Thymus (tissue), 11 donors: ENCODE measurements around the gene DYNC2H1. TPM values are rescaled to one million over a fixed set of nuclear protein-coding genes. Genes with fewer than 3 reads are reported as not detected.

Experiments
- DNase-seq, 9 donors: peaks; one replicate each; pipeline ENCODE4 v3.0.0-alpha.2; 2013; ENCODE audit warnings: low spot score in 9 of 9, low read depth in 6 of 9, missing footprints in 1 of 9
- H3K27ac ChIP-seq, 2 donors: one replicate each; pipeline ENCODE4 v1.5.1; 2013; ENCODE audit warnings: control low read depth in 1 of 2, low read depth in 1 of 2, low read length in 1 of 2, mild to moderate bottlenecking in 1 of 2, moderate library complexity in 1 of 2
- H3K27me3 ChIP-seq, 2 donors: one replicate each; pipeline ENCODE4 v1.5.1; 2013; ENCODE audit warnings: low read length in 1 of 2; ENCODE audit not compliant: control insufficient read depth in 2 of 2, insufficient read depth in 1 of 2
- H3K36me3 ChIP-seq, 2 donors: one replicate each; pipeline ENCODE4 v1.5.1; 2013; ENCODE audit warnings: low read length in 1 of 2, mild to moderate bottlenecking in 1 of 2, moderate library complexity in 1 of 2; ENCODE audit not compliant: control insufficient read depth in 2 of 2, insufficient read depth in 2 of 2
- H3K4me1 ChIP-seq, 2 donors: one replicate each; pipeline ENCODE4 v1.5.1; 2013; ENCODE audit warnings: low read length in 2 of 2; ENCODE audit not compliant: control insufficient read depth in 2 of 2, insufficient read depth in 2 of 2
- H3K4me3 ChIP-seq, 2 donors: one replicate each; pipeline ENCODE4 v1.5.1; 2013; ENCODE audit warnings: low read length in 2 of 2, control low read depth in 1 of 2, mild to moderate bottlenecking in 1 of 2
- H3K9me3 ChIP-seq, 2 donors: one replicate each; pipeline ENCODE4 v1.5.1; 2013; ENCODE audit warnings: low read length in 1 of 2, mild to moderate bottlenecking in 1 of 2; ENCODE audit not compliant: control insufficient read depth in 2 of 2, insufficient read depth in 1 of 2
- WGBS: extraction: QIAGEN DNeasy Blood & Tissue Kit; methylation state at CpG from one replicate; pipeline ENCODE4 v1.1.7; 2013; 5-methylcytosine and 5-hydroxymethylcytosine counted together
- polyA plus RNA-seq: library from polyadenylated mRNA; stranded (reverse); fragments of 200-250 nt; gene quantifications from one replicate; pipeline ENCODE4 v1.2.3, GENCODE V29; 2013
- total RNA-seq: library from RNA; stranded (reverse); fragments of 120-200 nt; gene quantifications from one replicate; pipeline ENCODE4 v1.2.4, GENCODE V29; 2013
- donor health status: healthy.

The DYNC2H1 gene
- total and polyA plus RNA-seq, 2 donors, result 5.5 to 13.6 TPM

DNA sequence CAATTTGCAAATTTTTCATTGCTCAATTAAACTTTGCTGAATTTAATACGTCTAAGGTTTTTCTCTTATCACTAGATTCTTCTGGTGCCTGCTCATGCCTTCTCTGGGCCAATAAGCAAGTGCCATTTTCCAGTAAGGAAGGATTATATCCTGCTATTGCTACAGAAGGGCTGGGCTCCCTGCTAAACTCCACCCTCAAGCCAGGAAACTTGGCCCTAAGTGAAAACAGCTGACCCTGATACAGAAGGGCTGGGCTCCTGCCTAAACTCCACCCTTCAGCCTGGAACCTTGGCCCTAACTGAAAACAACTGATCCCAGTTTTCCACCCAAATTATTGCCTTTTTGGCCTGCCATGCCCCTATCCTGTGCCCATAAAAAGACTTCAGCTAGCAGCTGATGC, 385.3 kb downstream of the DYNC2H1 start:
- Histone ChIP-seq H3K4me1 (no peaks in the 10 kb centered on the region), H3K4me3 (no peak overlapping the region), H3K27me3 (no peaks in the 10 kb centered on the region), H3K27ac (no peak overlapping the region), H3K9me3 (peaks cover 0 to 13% of the 10 kb centered on the region in 2 donors), H3K36me3 (no peaks in the 10 kb centered on the region)
- DNase-seq, result no peak
- WGBS, result 91% methylated on average over 1 of the region's 1 CpG

DNA sequence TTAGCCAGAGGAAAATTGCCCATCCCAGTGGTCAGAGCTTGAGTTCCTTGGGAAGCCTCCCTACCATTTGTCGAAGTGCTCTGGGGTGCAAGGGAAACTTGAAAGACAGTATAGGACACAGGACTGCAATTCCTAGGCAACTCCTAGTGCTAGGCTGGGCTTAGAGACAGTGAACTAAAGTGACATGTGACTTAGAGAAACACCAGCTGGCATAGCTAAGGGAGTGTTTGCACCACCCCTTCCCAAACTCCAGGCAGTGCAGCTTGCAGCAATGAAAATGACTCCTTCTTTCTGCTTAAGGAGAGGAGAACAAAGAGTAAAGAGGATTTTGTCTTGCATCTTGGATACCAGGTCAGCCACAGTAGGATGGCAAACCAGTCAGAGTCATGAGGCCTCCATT, 388.0 kb downstream of the DYNC2H1 start:
- Histone ChIP-seq H3K36me3 (no peaks in the 10 kb centered on the region), H3K27me3 (no peaks in the 10 kb centered on the region), H3K9me3 (peaks cover 0 to 6% of the 10 kb centered on the region in 2 donors), H3K27ac (no peak overlapping the region), H3K4me1 (no peaks in the 10 kb centered on the region), H3K4me3 (no peak overlapping the region)
- no peak for DNase-seq
- WGBS, result 91% methylated on average over 1 of the region's 1 CpG

DNA sequence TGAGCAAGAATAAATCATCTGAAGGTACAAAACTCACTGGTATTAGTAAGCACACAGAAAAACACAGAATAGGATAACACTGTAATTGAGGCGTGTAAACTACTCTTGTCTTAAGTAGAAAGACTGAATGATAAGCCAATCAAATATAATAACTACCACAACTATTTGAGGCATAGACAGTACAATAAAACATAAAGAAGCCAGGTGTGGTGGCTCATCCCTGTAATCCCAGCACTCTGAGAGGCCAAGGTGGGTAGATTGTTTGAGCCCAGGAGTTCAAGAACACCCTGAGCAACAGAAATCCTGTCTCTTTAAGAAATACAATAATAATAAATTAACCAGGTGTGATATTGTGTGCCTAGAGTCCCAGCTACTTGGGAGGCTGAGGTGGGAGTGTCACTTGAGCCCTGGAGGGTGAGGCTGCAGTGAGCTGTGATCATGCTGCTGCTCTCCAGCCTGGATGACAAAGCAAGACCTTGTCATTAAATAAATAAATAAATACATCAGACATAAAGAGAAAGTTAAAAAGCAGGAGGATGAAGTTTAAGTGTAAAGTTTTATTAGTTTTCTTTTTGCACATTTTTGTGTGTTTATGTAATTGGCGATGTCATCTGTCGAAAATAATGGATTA, 390.6 kb downstream of the DYNC2H1 start:
- H3K9me3 ChIP-seq, result peaks cover 0 to 3% of the 10 kb centered on the region in 2 donors
- no peaks in the 10 kb centered on the region for H3K36me3 ChIP-seq
- H3K4me3 ChIP-seq, result no peak overlapping the region
- H3K27me3 ChIP-seq, result no peaks in the 10 kb centered on the region
- 63% methylated on average over 3 of the region's 3 CpGs for WGBS
- no peak for DNase-seq
- no peak overlapping the region for H3K27ac ChIP-seq
- H3K4me1 ChIP-seq, result no peaks in the 10 kb centered on the region

DNA sequence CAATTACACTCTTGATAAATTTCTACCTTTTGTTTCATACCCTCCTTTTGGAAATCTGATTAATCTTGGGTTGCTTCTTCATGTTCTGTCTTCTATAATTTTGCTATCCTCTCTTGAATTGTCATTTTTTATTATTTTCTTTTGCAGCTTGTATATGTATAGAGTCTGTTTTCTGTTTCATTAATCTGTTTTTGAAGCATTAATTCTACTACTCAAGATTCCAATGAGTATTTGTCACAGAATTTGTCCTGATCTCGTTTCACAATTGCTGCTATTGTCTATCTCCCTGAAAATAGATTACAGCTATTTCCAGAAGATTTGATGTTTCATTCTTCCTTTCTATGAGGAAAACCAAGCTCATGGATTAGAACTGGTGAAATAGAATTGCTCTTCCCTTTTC, 406.1 kb downstream of the DYNC2H1 start:
- DNase-seq, result no peak
- Histone ChIP-seq H3K4me3 (no peak overlapping the region), H3K4me1 (no peaks in the 10 kb centered on the region), H3K27me3 (no peaks in the 10 kb centered on the region), H3K36me3 (no peaks in the 10 kb centered on the region), H3K27ac (no peak overlapping the region), H3K9me3 (no peaks in the 10 kb centered on the region)
- WGBS, result 79% methylated on average over 1 of the region's 1 CpG

GRCh38 chr11:103520792-103521191, 411.6 kb downstream of the DYNC2H1 start:
- 91% methylated on average over 3 of the region's 3 CpGs for WGBS
- Histone ChIP-seq H3K4me1 (no peaks in the 10 kb centered on the region), H3K27ac (no peak overlapping the region), H3K27me3 (no peaks in the 10 kb centered on the region), H3K36me3 (no peaks in the 10 kb centered on the region), H3K4me3 (no peak overlapping the region), H3K9me3 (no peaks in the 10 kb centered on the region)
- DNase-seq, result no peak

DNA sequence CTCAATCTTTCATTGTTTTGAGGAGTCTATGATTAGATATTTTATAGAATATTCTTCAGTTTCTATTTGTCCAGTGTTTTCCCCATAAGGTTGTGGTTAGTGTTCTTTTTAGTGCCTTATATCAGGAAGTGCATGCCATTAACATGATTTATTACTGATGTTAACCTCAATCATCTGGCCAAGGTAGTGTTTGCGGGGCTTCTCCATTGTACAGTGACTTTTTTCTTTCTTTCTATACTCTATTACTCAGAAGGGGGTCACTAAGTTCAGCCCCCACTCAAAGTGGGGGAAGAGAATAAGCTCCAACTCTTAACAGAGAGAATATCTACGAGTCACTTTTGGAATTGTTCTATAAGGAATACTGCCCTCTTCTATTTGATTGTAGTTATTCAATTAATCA, 415.8 kb downstream of the DYNC2H1 start:
- WGBS, result 33% methylated on average over 2 of the region's 2 CpGs
- Histone ChIP-seq H3K27ac (no peak overlapping the region), H3K4me3 (no peak overlapping the region), H3K4me1 (no peaks in the 10 kb centered on the region), H3K9me3 (no peaks in the 10 kb centered on the region), H3K27me3 (no peaks in the 10 kb centered on the region), H3K36me3 (no peaks in the 10 kb centered on the region)
- DNase-seq, result no peak

GRCh38 chr11:103528046-103528445, 418.8 kb downstream of the DYNC2H1 start:
- DNase-seq, result no peak
- 57% methylated on average over 3 of the region's 3 CpGs for WGBS

DNA sequence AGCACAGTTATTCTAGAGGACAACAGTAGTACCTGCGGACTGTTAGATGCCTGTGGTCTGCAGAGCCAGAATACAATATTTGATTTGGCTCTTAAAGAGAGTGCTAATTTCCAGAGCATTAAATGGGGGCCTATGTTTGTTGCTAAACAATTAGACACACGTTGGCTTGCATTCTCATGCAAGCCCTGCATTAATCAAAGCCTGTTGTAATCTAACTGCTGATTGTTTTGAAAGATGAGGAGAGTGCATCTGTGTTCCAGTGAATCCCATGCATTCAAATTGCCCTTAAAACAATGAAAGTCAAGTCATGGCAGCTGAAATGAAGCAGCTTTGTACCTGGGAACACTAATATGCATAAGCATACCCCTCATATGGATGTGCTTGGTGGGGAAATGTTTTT, 419.4 kb downstream of the DYNC2H1 start:
- 83% methylated on average over 2 of the region's 2 CpGs for WGBS
- Histone ChIP-seq H3K4me3 (no peak overlapping the region), H3K4me1 (no peaks in the 10 kb centered on the region), H3K27ac (no peak overlapping the region), H3K36me3 (no peaks in the 10 kb centered on the region), H3K27me3 (no peaks in the 10 kb centered on the region), H3K9me3 (no peaks in the 10 kb centered on the region)
- DNase-seq, result no peak

More at GRCh38 chr11:103528046-103528445, 418.8 kb downstream of the DYNC2H1 start:
- H3K9me3 ChIP-seq, result no peaks in the 10 kb centered on the region
- no peak overlapping the region for H3K27ac ChIP-seq
- H3K36me3 ChIP-seq, result no peaks in the 10 kb centered on the region
- H3K4me1 ChIP-seq, result no peaks in the 10 kb centered on the region
- H3K4me3 ChIP-seq, result no peak overlapping the region
- no peaks in the 10 kb centered on the region for H3K27me3 ChIP-seq

DNA sequence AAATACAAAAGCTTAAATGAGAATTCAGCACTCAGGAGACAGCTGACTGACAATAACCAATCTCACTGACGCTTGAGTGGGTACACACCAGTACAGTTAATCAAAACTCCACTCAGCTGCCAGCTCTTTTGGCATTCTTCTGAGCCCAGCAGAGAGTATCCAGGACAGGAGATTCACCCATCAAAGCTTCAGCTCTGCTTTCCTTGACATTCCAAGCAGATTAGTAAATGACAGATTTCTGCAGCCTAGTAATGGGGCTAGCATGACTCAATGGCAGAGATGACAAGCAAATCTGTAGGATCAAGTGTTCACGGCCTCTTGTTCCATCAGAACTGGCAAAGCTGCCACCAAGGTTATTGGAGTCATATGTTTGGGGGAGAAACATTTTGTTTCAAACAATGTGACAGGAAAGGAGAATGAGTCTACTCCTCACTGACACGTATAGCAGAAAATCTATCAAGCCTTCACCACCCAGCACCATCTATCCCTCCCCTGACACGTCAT, 420.0 kb downstream of the DYNC2H1 start:
- no peak for DNase-seq
- H3K27ac ChIP-seq, result no peak overlapping the region
- whole genome bisulfite sequencing, result 86% methylated on average over 4 of the region's 4 CpGs
- H3K4me3 ChIP-seq, result no peak overlapping the region
- no peaks in the 10 kb centered on the region for H3K36me3 ChIP-seq
- H3K27me3 ChIP-seq, result no peaks in the 10 kb centered on the region
- no peaks in the 10 kb centered on the region for H3K4me1 ChIP-seq
- no peaks in the 10 kb centered on the region for H3K9me3 ChIP-seq
